HEK293T (cell line): ENCODE results near the gene FBXW8.

Experiments used
- BHLHE40 ChIP-seq: fragments of 450-650 bp; IDR thresholded peaks from 2 replicates; pipeline ENCODE4 v1.6.1; 2016; ENCODE audit warnings: mild to moderate bottlenecking, moderate library complexity, borderline replicate concordance
- FOXK2 ChIP-seq: fragments of 450-650 bp; IDR thresholded peaks from 2 replicates; pipeline ENCODE4 v1.6.1; 2016; ENCODE audit warnings: mild to moderate bottlenecking
- HDGF ChIP-seq: fragments of 450-650 bp; IDR thresholded peaks from 2 replicates; pipeline ENCODE4 v1.6.1; 2017; ENCODE audit warnings: antibody characterized with exemption, borderline replicate concordance
- NFRKB ChIP-seq: fragments of 450-650 bp; IDR thresholded peaks from 2 replicates; pipeline ENCODE4 v1.6.1; 2016; ENCODE audit warnings: mild to moderate bottlenecking, moderate library complexity

GRCh38 chr12:116945886-116946550 is 35.3 kb downstream of the FBXW8 start:
- TF ChIP-seq NFRKB (no peak), FOXK2 (no peak), BHLHE40 (no peak), HDGF (no peak)
